Hypothalamus (tissue), 51 donors: ENCODE measurements around the gene NUP210L.
"Not testable (repeated sequence)": the region's sequence is repeated elsewhere in the genome, so short reads cannot be mapped to it uniquely, and the experiment has no call there.

Experiments used
- DNase-seq, 51 donors: peaks; one replicate each; lab custom pipeline; 2025; lab: John Stamatoyannopoulos, UW

NUP210L gene

GRCh38 chr1:154000420-154000819 is 154.5 kb downstream of the NUP210L start:
- DNase-seq = no peak

DNA sequence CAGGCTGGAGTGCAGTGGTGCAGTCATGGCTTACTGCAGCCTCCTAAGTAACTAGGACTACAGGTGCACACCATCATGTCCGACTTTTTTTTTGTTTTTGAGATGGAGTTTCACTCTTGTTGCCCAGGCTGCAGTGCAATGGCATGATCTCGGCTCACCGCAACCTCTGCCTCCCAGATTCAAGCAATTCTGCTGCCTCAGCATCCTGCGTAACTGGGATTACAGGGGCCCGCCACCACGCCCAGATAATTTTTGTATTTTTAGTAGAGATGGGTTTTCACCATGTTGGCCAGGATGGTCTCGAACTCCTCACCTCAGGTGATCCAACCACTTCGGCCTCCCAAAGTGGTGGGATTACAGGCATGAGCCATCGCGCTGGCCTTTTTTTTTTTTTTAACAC is 158.0 kb downstream of the NUP210L start:
- not testable (repeated sequence) for DNase-seq

- no peak for DNase-seq
Observed at GRCh38 chr1:153995640-153996039, 159.2 kb downstream of the NUP210L start.

GRCh38 chr1:153995202-153995601 is 159.7 kb downstream of the NUP210L start:
- DNase-seq = no peak

- DNase-seq = no peak
Observed at GRCh38 chr1:153991806-153992205, 163.1 kb downstream of the NUP210L start.

GRCh38 chr1:153991151-153991630 is 163.7 kb downstream of the NUP210L start:
- DNase-seq = no peak

GRCh38 chr1:153990468-153991150 is 164.3 kb downstream of the NUP210L start, which contains the start of gene RPS27:
Gene RPS27 (plus strand): TSS chr1:153990762. CDS start chr1:153990797, 35 bp downstream.
- DNase-seq = peak; percentile 22 to 97 (median 79)

GRCh38 chr1:153987621-153988020 is 167.3 kb downstream of the NUP210L start:
- no peak for DNase-seq

GRCh38 chr1:153985941-153986761 is 168.7 kb downstream of the NUP210L start, which contains the start of gene RAB13:
Gene RAB13 (minus strand): TSS chr1:153986339. CDS start chr1:153986236, 103 bp downstream.
- DNase-seq = peak in 46 of 51 donors; percentile 17 to 83 (median 66)

- peak in 11 of 51 donors; percentile 7 to 49 (median 25) for DNase-seq
Observed at GRCh38 chr1:153985341-153985912, 169.4 kb downstream of the NUP210L start.

DNA sequence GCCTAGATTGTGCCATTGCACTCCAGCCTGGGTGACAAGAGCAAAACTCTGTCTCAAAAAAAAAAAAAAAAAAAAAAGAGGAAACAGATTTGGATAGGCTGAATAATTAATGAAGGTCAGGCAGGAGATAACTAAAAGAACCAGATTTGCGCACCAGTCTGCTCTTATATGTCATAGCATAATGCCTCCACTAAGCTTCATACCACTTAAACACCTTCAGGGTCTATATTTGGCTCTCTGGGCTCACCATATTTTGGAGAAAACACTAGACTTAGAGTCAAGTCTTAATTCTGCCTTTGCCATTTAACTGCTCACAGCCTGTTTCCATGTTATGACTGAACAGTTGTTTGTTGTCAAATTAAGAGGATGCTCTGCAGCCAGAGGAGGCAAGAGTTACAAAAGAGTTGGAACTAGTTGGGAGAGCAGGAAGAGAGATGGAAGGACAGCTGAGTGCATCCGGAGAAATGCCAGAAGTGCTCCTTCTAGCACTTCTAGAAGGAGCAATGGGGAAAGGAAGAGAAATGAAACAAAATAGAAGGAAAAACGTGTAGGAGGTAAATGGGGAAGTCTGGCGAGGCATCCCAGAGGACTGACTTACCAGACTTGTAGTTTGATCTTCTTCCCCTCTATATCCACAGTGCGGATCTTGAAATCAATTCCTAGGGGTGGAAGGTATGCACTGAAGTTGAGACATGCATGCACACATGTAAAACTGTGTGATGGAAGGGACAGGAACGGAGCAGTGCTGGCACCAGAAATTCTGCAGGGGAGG is 170.6 kb downstream of the NUP210L start:
- DNase-seq = no peak

GRCh38 chr1:153981735-153982134 is 173.1 kb downstream of the NUP210L start:
- not testable (repeated sequence) for DNase-seq

GRCh38 chr1:153979091-153979490 is 175.8 kb downstream of the NUP210L start:
- not testable (repeated sequence) for DNase-seq

- peak in 1 of 51 donors; percentile 63 for DNase-seq
Observed at GRCh38 chr1:153978274-153978909, 176.5 kb downstream of the NUP210L start.

GRCh38 chr1:153977250-153978240 is 177.3 kb downstream of the NUP210L start, which contains the start of gene JTB:
Gene JTB (minus strand): TSS chr1:153977674. CDS start chr1:153977252, 422 bp downstream.
- DNase-seq = peak; percentile 45 to 94 (median 80)

DNA sequence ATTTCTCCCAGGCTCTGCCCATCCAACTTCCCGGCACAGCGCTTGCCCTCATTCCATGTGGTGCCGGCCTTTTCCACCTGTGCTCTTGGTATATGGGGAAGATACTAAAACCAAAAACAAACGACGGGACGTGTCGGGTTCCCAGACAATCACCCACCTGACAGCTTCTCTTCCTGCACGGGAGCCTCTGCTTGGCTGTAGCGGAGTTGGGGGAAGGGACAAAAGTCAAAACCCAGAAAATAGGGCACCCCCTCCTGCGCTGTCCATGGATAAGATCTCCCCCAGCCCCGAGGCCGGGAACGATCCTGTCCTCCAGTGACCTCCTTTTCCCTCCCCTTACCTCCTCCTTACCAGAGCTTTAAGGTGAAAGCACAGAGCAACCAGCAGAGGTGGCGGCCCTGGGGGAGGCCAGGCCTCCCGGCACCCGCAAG is 178.0 kb downstream of the NUP210L start:
- peak in 2 of 51 donors; percentile 6 to 55 for DNase-seq

DNA sequence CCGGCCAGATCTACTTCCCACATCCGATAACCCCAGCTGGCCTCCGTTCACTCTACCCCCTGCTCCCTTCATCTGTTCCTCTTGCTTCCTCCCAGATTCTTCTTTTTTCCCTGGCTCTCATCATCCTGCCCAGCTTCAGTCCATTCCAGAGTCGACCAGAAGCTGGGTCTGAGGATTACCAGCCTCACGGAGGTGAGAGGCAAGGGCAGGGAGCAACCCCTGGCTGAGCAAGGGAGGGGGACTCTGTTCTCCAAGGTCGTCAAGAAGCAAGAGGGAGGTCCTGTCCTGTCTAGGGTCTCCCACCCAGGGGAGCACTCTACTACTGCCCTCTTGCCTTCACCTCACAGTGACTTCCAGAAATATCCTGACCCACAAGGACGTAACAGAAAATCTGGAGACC is 181.3 kb downstream of the NUP210L start:
- no peak for DNase-seq

DNA sequence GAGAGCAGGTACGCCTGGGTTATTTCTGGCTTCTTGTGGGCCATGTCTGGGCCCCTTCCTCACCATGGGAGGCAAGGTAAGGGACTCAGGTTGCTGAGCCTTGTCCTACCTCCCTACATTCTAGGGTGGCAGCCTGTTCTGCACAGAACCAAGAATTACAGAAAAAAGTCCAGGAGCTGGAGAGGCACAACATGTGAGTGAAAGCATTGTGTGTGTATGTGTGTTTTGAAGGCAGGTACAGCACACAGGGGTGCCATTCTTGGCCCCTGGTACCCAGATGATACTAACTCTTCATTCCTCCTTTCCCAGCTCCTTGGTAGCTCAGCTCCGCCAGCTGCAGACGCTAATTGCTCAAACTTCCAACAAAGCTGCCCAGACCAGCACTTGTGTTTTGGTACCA is 181.8 kb downstream of the NUP210L start:
- no peak for DNase-seq
